GM19372 (cell line): Measurements from ENCODE around the gene FAM83F.

Experiments
- ATAC-seq: cut with Tn5 transposase; IDR thresholded peaks from one replicate; pipeline ENCODE4 v1.9.1; 2021; ENCODE audit warnings: mild to moderate bottlenecking, low read depth, moderate library complexity; ENCODE audit not compliant: unreplicated experiment

The FAM83F gene

GRCh38 chr22:40030758-40031095, 36.0 kb downstream of the FAM83F start:
- ATAC-seq = no peak

- ATAC-seq = no peak
Measured at GRCh38 chr22:40031766-40032470, 37.2 kb downstream of the FAM83F start.

- no peak for ATAC-seq
Measured at GRCh38 chr22:40033586-40034380, 39.0 kb downstream of the FAM83F start.

GRCh38 chr22:40035351-40035750, 40.6 kb downstream of the FAM83F start:
- no peak for ATAC-seq

- ATAC-seq = no peak
Measured at GRCh38 chr22:40036126-40036525, 41.4 kb downstream of the FAM83F start.

GRCh38 chr22:40036591-40037225, 42.0 kb downstream of the FAM83F start:
- no peak for ATAC-seq

GRCh38 chr22:40037320-40037719, 42.6 kb downstream of the FAM83F start:
- no peak for ATAC-seq

- no peak for ATAC-seq
Measured at GRCh38 chr22:40039482-40040115, 44.8 kb downstream of the FAM83F start.

- no peak for ATAC-seq
Measured at GRCh38 chr22:40040927-40041326, 46.2 kb downstream of the FAM83F start.

- no peak for ATAC-seq
Measured at GRCh38 chr22:40041366-40042137, 46.8 kb downstream of the FAM83F start.

GRCh38 chr22:40042312-40042711, 47.6 kb downstream of the FAM83F start:
- no peak for ATAC-seq

- no peak for ATAC-seq
Measured at GRCh38 chr22:40043081-40043480, 48.3 kb downstream of the FAM83F start.

GRCh38 chr22:40043793-40044101, 49.0 kb downstream of the FAM83F start:
- no peak for ATAC-seq

- ATAC-seq = peak; percentile 80
Measured at GRCh38 chr22:40044102-40044869, 49.5 kb downstream of the FAM83F start.

GRCh38 chr22:40044870-40045834, 50.4 kb downstream of the FAM83F start:
- peak; percentile 19 for ATAC-seq

GRCh38 chr22:40046126-40046525, 51.4 kb downstream of the FAM83F start:
- no peak for ATAC-seq

GRCh38 chr22:40050258-40050657, 55.5 kb downstream of the FAM83F start:
- ATAC-seq = peak; percentile 81

GRCh38 chr22:40051322-40051721, 56.6 kb downstream of the FAM83F start:
- ATAC-seq = no peak

GRCh38 chr22:40053460-40053859, 58.7 kb downstream of the FAM83F start:
- ATAC-seq = no peak
